ENCODE data around the gene ZSCAN9. TPM values are rescaled to one million over a fixed set of nuclear protein-coding genes. Genes with fewer than 3 reads are reported as not detected.
A peak's percentile ranks its signal among the peaks of the same experiment; 100 is the strongest.

The ZSCAN9 gene
- total RNA-seq, 1 donor from 2014 or later = 13.5 TPM

- H3K27ac ChIP-seq = peak overlapping the region; percentile 89
- intact Hi-C loops (cut with DNase I) = no loop called here
- no peaks in the 10 kb centered on the region for H3K36me3 ChIP-seq
- H3K4me3 ChIP-seq = peak overlapping the region; percentile 71
- ATAC-seq = no peak
- no peak for TF ChIP-seq CTCF (IDR thresholded peaks at IDR 0.05)
- peaks cover 15% of the 10 kb centered on the region for H3K4me1 ChIP-seq
- no peaks in the 10 kb centered on the region for H3K9me3 ChIP-seq
- DNase-seq = no peak
- no peaks in the 10 kb centered on the region for H3K27me3 ChIP-seq
Observed at GRCh38 chr6:28266563-28266961, 41.5 kb downstream of the ZSCAN9 start.

GRCh38 chr6:28266962-28267694 is 42.1 kb downstream of the ZSCAN9 start, which contains the start of gene ZSCAN26:
ZSCAN26 (plus strand) TSS chr6:28267143; CDS start chr6:28271920, 4,777 bp downstream.
- Histone ChIP-seq H3K27me3 (no peaks in the 10 kb centered on the region), H3K4me3 (peak within 1 kb of the TSS; percentile 71), H3K36me3 (peaks cover 4% of the 10 kb centered on the region), H3K4me1 (peaks cover 15% of the 10 kb centered on the region), H3K27ac (peak within 1 kb of the TSS; percentile 89), H3K9me3 (no peaks in the 10 kb centered on the region)
- ATAC-seq (peak; percentile 98), DNase-seq (peak; percentile 90)
- intact Hi-C loops (cut with DNase I) = no loop called here
- no peak for TF ChIP-seq CTCF (IDR thresholded peaks at IDR 0.05)

- intact Hi-C loops (cut with DNase I) = no loop called here
- no peak for TF ChIP-seq CTCF (IDR thresholded peaks at IDR 0.05)
- H3K4me3 ChIP-seq = peak overlapping the region; percentile 71
- H3K27ac ChIP-seq = peak overlapping the region; percentile 89
- H3K9me3 ChIP-seq = no peaks in the 10 kb centered on the region
- no peak for ATAC-seq
- peaks cover 15% of the 10 kb centered on the region for H3K4me1 ChIP-seq
- DNase-seq = no peak
- H3K36me3 ChIP-seq = peaks cover 10% of the 10 kb centered on the region
- H3K27me3 ChIP-seq = no peaks in the 10 kb centered on the region
Observed at GRCh38 chr6:28267695-28268059, 42.6 kb downstream of the ZSCAN9 start.

- H3K36me3 ChIP-seq = peaks cover 28% of the 10 kb centered on the region
- TF ChIP-seq CTCF (IDR thresholded peaks at IDR 0.05) = no peak
- DNase-seq = no peak
- H3K4me3 ChIP-seq = no peak overlapping the region
- intact Hi-C loops (cut with DNase I) = no loop called here
- H3K4me1 ChIP-seq = peaks cover 15% of the 10 kb centered on the region
- H3K9me3 ChIP-seq = no peaks in the 10 kb centered on the region
- no peaks in the 10 kb centered on the region for H3K27me3 ChIP-seq
- no peak for ATAC-seq
- no peak overlapping the region for H3K27ac ChIP-seq
Observed at GRCh38 chr6:28269492-28269891, 44.4 kb downstream of the ZSCAN9 start.

- Histone ChIP-seq H3K36me3 (peaks cover 54% of the 10 kb centered on the region), H3K9me3 (no peaks in the 10 kb centered on the region), H3K4me1 (no peaks in the 10 kb centered on the region), H3K27me3 (no peaks in the 10 kb centered on the region), H3K4me3 (no peak overlapping the region), H3K27ac (no peak overlapping the region)
- intact Hi-C loops (cut with DNase I) = no loop called here
- ATAC-seq = no peak
- TF ChIP-seq CTCF (IDR thresholded peaks at IDR 0.05) = no peak
- no peak for DNase-seq
Observed at GRCh38 chr6:28274888-28275287, 49.8 kb downstream of the ZSCAN9 start.

Data from upper lobe of right lung (tissue), 1 donor.